Epidermal melanocyte (primary cell): Measurements from ENCODE around the gene CLDN10.
A peak's percentile ranks its signal among the peaks of the same experiment; 100 is the strongest.
"Not testable (repeated sequence)": the region's sequence is repeated elsewhere in the genome, so short reads cannot be mapped to it uniquely, and the experiment has no call there.

ENCODE experiments used
- DNase-seq: peaks from one replicate; pipeline ENCODE4 v3.0.0; 2011; ENCODE audit warnings: low spot score; ENCODE audit not compliant: insufficient read length

CLDN10 gene

DNA sequence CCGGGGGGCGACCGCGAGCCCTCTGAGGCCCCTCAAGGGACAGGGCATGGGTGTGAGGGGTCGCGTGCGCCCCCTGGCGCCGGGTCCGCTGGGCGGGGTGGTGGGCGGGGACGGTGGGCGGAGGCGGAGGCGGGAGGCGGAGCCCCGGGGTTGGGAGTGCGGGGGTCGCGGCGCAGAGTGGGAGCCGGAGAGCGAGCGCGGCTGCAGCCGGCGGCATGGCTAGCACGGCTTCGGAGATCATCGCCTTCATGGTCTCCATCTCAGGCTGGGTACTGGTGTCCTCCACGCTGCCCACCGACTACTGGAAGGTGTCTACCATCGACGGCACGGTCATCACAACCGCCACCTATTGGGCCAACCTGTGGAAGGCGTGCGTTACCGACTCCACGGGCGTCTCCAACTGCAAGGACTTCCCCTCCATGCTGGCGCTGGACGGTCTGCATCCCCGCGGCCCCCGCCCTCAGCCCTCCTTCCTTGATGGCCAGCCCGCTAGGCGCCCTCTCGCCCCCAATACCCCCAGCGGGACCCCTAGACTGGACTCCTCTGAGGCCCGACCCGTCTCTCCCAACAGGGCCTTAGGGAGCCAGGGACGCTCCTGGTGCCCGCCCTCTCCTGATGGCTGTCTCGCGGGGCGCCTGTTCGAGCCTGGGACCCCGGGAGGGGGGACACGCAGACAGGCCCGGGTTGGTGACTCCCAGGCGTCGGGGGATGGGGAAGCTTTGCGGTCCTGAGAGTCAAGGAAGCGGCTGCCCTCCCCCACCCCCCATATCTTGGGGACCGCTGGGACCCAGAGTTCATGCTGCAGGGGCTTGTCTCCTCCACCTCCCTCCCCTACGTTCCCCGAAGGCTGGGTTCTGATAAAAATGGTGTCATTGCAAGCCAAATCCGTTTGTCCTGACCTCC is at the start of gene CLDN10:
TSS of gene CLDN10 (plus strand) at position 182 of the 903 bp plus-strand sequence. CDS start at position 216, 34 bp downstream.
- no peak for DNase-seq

- DNase-seq: no peak
These were observed 48.9 kb upstream of the CLDN10 start for GRCh38 chr13:95503662-95504061.

DNA sequence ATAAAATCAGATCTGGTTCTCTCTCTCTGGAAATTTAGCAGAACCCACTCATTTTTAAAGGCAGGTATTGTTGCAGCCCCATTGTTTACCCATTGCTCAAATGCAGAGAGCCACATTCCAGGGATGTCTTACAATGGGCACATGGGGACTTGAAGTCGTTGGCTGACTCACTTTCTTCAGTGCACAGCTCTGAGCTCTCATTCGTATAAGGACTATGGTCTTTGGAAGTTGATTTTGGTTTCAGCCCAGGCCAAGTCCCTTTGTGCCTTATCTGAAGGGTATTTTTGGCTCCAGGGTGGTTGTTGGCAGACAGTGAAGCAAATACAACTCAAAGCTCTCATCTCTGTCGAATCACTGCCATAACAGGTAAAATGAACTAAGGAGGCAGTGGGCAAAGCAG is 47.3 kb upstream of the CLDN10 start:
- no peak for DNase-seq

GRCh38 chr13:95505986-95506385 is 46.5 kb upstream of the CLDN10 start:
- DNase-seq: no peak

GRCh38 chr13:95507991-95508390 is 44.5 kb upstream of the CLDN10 start:
- no peak for DNase-seq

- DNase-seq: no peak
These were observed 43.5 kb upstream of the CLDN10 start for GRCh38 chr13:95508996-95509395.

DNA sequence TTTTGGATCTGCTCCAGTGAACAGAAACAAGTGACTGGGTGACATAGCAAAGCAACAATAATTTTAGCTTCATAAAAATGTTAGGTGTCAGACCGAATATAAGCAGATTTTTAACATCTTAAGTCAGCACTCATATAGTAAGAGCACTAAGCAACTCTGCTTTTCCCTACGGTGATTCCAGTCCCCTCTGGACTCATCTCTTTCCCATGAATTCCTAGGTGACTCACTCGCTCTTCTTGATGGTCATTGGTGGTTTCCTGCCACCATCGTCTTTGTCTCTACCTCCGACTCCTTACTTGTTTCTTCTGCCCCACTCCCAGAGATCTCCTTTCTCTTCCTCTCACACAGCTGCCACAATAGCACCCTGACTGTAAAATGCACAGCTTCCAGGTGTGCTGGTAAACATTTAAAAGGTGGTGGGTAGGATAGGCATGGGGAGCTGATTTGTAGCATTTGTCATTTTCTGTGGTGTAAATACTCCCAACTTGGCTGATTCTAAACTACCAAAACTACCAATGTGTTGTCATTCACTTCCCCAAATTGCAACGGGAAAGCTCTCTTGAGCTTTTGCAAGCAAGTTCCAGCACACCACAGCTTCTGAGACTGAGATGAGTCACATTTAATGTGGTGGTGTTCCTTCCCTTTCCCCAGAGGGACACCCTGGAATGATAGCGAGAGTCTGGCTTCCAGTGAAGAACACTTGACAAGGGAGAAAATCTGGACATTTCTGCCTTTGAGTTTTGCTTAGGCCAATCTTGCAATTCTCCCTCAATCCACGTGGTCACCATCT is 42.8 kb upstream of the CLDN10 start:
- DNase-seq: peak; percentile 21

- no peak for DNase-seq
These were observed 41.6 kb upstream of the CLDN10 start for GRCh38 chr13:95510950-95511349.

- DNase-seq: no peak
These were observed 40.1 kb upstream of the CLDN10 start for GRCh38 chr13:95512424-95512823.

DNA sequence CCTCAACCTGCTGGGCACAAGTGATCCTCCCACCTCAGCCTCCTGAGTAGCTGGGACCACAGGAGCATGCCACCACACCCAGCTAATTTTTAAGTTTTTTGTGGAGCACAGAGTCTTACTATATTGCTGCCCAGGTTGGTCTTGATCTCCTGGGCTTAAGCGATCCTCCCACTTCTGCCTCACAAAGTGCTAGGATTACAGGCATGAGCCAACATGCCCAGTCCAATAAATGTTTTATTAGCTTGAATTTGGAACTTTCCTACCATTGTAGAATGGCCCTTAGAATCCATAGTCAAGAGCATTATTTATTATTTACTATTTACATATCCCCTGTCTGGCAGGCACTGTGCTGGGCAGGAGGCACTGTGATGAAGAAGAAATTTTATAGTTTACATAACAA is 39.6 kb upstream of the CLDN10 start:
- DNase-seq: no peak

- not testable (repeated sequence) for DNase-seq
These were observed 36.9 kb upstream of the CLDN10 start for GRCh38 chr13:95515606-95516005.

DNA sequence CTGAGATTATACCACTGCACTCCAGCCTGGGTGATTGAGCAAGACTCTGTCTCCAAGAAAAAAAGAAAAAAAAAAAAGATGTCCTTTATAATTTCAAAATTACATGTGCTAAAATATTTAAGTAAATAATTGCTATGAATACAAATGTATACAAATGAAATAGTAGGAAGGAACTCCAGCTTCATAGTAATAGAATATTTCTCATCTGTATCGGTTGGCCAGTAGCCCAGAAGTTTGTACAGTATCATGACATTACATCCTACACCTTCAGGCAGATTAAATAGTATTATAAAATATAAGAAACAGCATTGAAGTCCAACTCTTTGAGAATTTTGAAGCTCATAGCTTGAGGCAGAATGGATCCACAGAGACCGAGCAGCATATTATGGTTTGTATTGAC is 36.5 kb upstream of the CLDN10 start:
- DNase-seq: no peak

DNA sequence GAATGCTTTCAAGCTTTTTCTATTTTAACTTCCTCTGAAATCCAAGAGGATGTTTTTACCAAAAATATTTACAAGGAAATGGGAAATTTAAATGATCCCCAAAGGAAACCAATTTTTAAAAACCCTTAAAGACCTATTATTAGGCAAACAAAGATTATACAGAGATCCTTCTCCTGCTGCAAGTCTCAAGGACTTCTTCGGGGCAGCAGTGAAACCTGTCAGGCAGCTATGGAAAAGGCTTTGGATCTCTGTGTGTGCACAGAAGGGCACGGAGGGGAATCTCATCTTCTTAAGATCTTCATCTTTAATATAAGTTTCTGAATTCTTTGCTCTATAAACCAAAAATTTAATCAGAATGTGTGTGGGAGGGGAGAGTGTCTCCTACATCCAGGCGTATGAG is 36.0 kb upstream of the CLDN10 start:
- no peak for DNase-seq

DNA sequence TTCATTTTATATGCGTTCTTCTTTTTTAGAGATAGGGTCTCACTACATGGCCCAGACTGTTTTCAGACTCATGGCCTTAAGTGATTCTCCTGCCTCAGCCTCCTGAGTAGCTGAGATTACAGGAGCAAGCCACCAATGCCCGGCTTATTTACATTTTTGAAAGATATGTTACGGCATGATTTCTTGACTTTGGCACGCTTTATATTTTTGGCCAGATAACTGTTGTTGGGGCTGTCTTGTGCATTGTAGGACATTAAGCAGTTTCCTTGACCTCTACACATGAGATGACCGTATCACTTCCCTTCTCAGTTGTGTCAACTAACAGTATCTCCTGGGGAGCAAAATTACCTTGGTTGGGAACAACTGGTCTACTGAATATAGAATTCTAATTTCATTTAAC is 28.9 kb upstream of the CLDN10 start:
- DNase-seq: no peak

DNA sequence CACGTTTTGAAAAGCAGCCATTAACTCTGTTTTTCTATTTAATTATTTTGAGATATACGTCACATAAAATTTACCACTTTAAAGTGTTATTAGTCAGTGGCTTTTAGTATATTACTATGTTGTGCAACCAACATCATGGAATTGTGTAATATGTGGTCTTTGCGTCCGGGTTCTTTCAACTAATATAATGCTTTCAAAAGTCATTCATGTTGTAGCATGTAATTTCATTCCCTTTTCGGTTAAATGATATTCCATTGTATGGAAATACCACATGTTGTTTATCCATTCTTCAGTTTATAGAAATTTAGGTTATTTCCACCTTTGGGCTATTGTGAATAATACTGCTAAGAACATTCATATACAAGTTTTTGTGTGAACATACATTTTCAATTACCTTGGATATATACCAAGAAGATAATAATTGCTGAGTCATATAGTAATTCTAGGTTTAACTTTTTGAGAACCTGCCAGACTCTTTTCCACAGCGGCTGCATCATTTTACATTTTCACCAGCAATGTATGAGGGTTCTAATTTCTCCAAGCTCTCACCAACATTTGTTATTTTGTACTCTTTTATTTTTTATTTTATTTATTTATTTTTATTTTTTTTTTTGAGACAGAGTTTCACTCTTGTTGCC is 28.1 kb upstream of the CLDN10 start:
- DNase-seq: no peak

- DNase-seq: no peak
These were observed 24.6 kb upstream of the CLDN10 start for GRCh38 chr13:95527955-95528354.

- DNase-seq: no peak
These were observed 22.3 kb upstream of the CLDN10 start for GRCh38 chr13:95530178-95530577.

- DNase-seq: no peak
These were observed 18.9 kb upstream of the CLDN10 start for GRCh38 chr13:95533545-95534160.

GRCh38 chr13:95535243-95535642 is 17.3 kb upstream of the CLDN10 start:
- DNase-seq: no peak

GRCh38 chr13:95536632-95537241 is 15.8 kb upstream of the CLDN10 start:
- DNase-seq: no peak

GRCh38 chr13:95540888-95541287 is 11.6 kb upstream of the CLDN10 start:
- no peak for DNase-seq
